ENCODE measurements around the gene SLC13A3. TPM values are rescaled to one million over a fixed set of nuclear protein-coding genes. Genes with fewer than 3 reads are reported as not detected.

The SLC13A3 gene
- total and polyA plus RNA-seq, 4 donors, result 1.5 to 10.7 (median 8.3) TPM

DNA sequence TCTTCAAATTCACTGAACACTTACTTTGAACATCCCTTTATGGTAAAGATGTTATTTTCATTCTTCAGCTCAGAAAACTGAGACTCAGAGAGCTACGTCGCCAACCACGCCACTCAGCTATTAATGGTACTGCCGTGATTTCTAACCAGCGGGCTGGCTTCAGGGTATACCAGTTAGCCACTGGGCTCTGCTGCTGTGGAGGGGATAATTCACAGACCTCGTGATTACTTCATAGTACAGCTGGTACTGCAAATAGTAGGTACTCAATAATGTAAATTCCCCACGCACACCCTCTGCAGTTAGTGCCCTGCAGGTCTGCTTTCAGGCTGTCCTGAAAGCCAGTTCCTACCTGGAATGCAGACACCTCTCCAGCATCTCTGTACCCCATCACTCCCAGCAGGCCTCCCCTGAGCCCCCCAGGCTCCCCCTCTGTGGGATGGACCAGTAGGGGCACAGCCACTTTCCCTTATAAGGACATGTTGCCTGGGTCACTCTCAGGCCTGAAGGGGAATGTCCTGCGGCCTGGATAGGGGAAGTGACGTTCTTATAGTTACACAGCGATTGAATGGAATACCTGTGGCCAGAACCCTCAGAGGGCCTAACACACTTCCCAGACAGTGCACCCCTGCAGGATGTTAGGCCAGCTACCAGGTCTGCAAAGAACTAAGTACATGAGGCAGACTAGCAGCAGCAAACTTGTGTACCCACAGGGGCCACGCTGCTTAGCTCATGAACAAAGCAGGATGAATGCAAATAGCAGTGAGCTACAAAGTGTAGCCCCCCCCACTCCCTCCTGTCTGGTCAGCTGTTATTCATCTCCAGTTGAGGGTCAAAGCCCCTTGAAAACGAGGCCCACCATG lies 99.5 kb downstream of the SLC13A3 start:
- no peaks in the 10 kb centered on the region for H3K4me1 ChIP-seq (ENCODE audit: control insufficient read depth in 4 of 4, insufficient read depth in 4 of 4, low read length in 3 of 4)
- no peak for TF ChIP-seq RAD21 (IDR thresholded peaks at IDR 0.05)
- H3K27me3 ChIP-seq (ENCODE audit: control insufficient read depth in 4 of 4, insufficient read depth in 4 of 4, low read length in 3 of 4), result no peaks in the 10 kb centered on the region
- 79% methylated on average over 12 of the region's 12 CpGs for WGBS
- H3K9ac ChIP-seq (ENCODE audit: low read depth in 1 of 2, low read length in 2 of 2), result no peak overlapping the region
- DNase-seq (ENCODE audit: low spot score), result no peak
- H3K27ac ChIP-seq (ENCODE audit: low read depth in 1 of 2, low read length in 2 of 2), result no peak overlapping the region
- H3K9me3 ChIP-seq (ENCODE audit: control insufficient read depth in 4 of 4, low read length in 3 of 4), result no peaks in the 10 kb centered on the region
- no peak overlapping the region for H3K4me3 ChIP-seq (ENCODE audit: low read depth in 1 of 3, low read length in 3 of 3)
- no peaks in the 10 kb centered on the region for H3K36me3 ChIP-seq (ENCODE audit: control insufficient read depth in 4 of 4, insufficient read depth in 3 of 4, low read depth in 1 of 4, low read length in 3 of 4)

DNA sequence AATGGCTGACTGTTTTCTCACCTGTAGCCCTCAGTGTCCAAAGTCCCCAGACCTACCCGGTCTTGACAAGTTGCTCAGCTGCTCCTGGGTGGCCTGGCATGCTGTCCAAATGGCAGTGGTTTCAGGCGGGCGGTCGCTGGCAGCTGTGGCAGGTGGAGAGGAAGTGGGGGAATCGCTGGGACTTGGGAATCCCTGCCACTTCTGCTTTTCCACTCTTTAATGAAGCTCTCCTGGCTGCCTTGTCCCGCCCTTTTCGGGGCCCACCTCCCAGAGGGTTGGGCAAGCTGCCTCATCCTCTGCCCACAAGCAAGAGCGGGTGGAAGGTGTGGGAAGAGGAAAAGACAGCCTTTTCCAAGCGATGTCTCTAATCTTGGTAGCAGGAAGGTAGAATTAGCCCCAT lies 100.8 kb downstream of the SLC13A3 start, which contains the start of gene OCSTAMP:
Gene OCSTAMP, minus strand, starts transcription at position 194 of the 400 bp plus-strand sequence. Its CDS starts 94 bp downstream, at position 100.
- TF ChIP-seq, protein P1, sequence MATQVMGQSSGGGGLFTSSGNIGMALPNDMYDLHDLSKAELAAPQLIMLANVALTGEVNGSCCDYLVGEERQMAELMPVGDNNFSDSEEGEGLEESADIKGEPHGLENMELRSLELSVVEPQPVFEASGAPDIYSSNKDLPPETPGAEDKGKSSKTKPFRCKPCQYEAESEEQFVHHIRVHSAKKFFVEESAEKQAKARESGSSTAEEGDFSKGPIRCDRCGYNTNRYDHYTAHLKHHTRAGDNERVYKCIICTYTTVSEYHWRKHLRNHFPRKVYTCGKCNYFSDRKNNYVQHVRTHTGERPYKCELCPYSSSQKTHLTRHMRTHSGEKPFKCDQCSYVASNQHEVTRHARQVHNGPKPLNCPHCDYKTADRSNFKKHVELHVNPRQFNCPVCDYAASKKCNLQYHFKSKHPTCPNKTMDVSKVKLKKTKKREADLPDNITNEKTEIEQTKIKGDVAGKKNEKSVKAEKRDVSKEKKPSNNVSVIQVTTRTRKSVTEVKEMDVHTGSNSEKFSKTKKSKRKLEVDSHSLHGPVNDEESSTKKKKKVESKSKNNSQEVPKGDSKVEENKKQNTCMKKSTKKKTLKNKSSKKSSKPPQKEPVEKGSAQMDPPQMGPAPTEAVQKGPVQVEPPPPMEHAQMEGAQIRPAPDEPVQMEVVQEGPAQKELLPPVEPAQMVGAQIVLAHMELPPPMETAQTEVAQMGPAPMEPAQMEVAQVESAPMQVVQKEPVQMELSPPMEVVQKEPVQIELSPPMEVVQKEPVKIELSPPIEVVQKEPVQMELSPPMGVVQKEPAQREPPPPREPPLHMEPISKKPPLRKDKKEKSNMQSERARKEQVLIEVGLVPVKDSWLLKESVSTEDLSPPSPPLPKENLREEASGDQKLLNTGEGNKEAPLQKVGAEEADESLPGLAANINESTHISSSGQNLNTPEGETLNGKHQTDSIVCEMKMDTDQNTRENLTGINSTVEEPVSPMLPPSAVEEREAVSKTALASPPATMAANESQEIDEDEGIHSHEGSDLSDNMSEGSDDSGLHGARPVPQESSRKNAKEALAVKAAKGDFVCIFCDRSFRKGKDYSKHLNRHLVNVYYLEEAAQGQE (IDR thresholded peaks at IDR 0.05), result no peak
- no peak for TF ChIP-seq GABPA (IDR thresholded peaks at IDR 0.05 in 1 of 2, conservative IDR thresholded peaks at IDR 0.05 in 1 of 2)
- no peak for TF ChIP-seq RAD21 (IDR thresholded peaks at IDR 0.05)
- no peak for TF ChIP-seq HNF4A (conservative IDR thresholded peaks at IDR 0.05)
- no peak for TF ChIP-seq NR2F2 (IDR thresholded peaks at IDR 0.05)
- no peak for TF ChIP-seq JUND (IDR thresholded peaks at IDR 0.05)
- TF ChIP-seq, protein P2, sequence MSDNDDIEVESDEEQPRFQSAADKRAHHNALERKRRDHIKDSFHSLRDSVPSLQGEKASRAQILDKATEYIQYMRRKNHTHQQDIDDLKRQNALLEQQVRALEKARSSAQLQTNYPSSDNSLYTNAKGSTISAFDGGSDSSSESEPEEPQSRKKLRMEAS (IDR thresholded peaks at IDR 0.05), result no peak
- TF ChIP-seq FOXA1 (IDR thresholded peaks at IDR 0.05), result no peak
- no peak for TF ChIP-seq FOXA2 (IDR thresholded peaks at IDR 0.05)
- no peak for TF ChIP-seq EGR1 (IDR thresholded peaks at IDR 0.05; ENCODE audit: low read depth in 2 of 2)
- TF ChIP-seq SP1 (IDR thresholded peaks at IDR 0.05), result no peak
- TF ChIP-seq, protein P3, sequence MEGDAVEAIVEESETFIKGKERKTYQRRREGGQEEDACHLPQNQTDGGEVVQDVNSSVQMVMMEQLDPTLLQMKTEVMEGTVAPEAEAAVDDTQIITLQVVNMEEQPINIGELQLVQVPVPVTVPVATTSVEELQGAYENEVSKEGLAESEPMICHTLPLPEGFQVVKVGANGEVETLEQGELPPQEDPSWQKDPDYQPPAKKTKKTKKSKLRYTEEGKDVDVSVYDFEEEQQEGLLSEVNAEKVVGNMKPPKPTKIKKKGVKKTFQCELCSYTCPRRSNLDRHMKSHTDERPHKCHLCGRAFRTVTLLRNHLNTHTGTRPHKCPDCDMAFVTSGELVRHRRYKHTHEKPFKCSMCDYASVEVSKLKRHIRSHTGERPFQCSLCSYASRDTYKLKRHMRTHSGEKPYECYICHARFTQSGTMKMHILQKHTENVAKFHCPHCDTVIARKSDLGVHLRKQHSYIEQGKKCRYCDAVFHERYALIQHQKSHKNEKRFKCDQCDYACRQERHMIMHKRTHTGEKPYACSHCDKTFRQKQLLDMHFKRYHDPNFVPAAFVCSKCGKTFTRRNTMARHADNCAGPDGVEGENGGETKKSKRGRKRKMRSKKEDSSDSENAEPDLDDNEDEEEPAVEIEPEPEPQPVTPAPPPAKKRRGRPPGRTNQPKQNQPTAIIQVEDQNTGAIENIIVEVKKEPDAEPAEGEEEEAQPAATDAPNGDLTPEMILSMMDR (IDR thresholded peaks at IDR 0.05; ENCODE audit: low read depth, low read length, missing input control), result no peak
- TF ChIP-seq, protein P4, sequence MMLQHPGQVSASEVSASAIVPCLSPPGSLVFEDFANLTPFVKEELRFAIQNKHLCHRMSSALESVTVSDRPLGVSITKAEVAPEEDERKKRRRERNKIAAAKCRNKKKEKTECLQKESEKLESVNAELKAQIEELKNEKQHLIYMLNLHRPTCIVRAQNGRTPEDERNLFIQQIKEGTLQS (IDR thresholded peaks at IDR 0.05), result no peak
- TF ChIP-seq, protein P5, sequence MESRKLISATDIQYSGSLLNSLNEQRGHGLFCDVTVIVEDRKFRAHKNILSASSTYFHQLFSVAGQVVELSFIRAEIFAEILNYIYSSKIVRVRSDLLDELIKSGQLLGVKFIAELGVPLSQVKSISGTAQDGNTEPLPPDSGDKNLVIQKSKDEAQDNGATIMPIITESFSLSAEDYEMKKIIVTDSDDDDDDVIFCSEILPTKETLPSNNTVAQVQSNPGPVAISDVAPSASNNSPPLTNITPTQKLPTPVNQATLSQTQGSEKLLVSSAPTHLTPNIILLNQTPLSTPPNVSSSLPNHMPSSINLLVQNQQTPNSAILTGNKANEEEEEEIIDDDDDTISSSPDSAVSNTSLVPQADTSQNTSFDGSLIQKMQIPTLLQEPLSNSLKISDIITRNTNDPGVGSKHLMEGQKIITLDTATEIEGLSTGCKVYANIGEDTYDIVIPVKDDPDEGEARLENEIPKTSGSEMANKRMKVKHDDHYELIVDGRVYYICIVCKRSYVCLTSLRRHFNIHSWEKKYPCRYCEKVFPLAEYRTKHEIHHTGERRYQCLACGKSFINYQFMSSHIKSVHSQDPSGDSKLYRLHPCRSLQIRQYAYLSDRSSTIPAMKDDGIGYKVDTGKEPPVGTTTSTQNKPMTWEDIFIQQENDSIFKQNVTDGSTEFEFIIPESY (IDR thresholded peaks at IDR 0.05), result no peak
- no peak for TF ChIP-seq TAF1 (conservative IDR thresholded peaks at IDR 0.05)
- Histone ChIP-seq H3K27me3 (ENCODE audit: control insufficient read depth in 4 of 4, insufficient read depth in 4 of 4, low read length in 3 of 4) (no peaks in the 10 kb centered on the region), H3K36me3 (ENCODE audit: control insufficient read depth in 4 of 4, insufficient read depth in 3 of 4, low read depth in 1 of 4, low read length in 3 of 4) (no peaks in the 10 kb centered on the region), H3K9ac (ENCODE audit: low read depth in 1 of 2, low read length in 2 of 2) (no peak within 1 kb of the TSS), H3K9me3 (ENCODE audit: control insufficient read depth in 4 of 4, low read length in 3 of 4) (no peaks in the 10 kb centered on the region), H3K4me3 (ENCODE audit: low read depth in 1 of 3, low read length in 3 of 3) (no peak within 1 kb of the TSS), H3K27ac (ENCODE audit: low read depth in 1 of 2, low read length in 2 of 2) (no peak within 1 kb of the TSS), H3K4me1 (ENCODE audit: control insufficient read depth in 4 of 4, insufficient read depth in 4 of 4, low read length in 3 of 4) (no peaks in the 10 kb centered on the region)
- DNase-seq (ENCODE audit: low spot score), result no peak
- WGBS, result 69% methylated on average over 9 of the region's 9 CpGs

Data from liver (tissue), 9 donors.